A549 (cell line): ENCODE measurements around the gene METTL14. TPM values are rescaled to one million over a fixed set of nuclear protein-coding genes. Genes with fewer than 3 reads are reported as not detected.
"Not testable (repeated sequence)": the region's sequence is repeated elsewhere in the genome, so short reads cannot be mapped to it uniquely, and the experiment has no call there.

ENCODE experiments used
- ATAC-seq, 2 experiments: fragments of 200-7000 bp in 1 of 2; fragments of >200 bp in 1 of 2; cut with Nextera tagmentation in 1 of 2; cut with Tn5 transposase in 1 of 2; 3 replicates each; pipeline versions ENCODE4 v1.8.0 to v1.9.1; 2018 to 2020; ENCODE audit warnings: mild to moderate bottlenecking in 1 of 2, moderate library complexity in 1 of 2
- CTCF ChIA-PET: fragments of 300-600 bp; sonication (Branson Sonifier 250); formaldehyde crosslinking; extraction: SDS; loops from one replicate; lab custom pipeline; 2021; ENCODE audit warnings: antibody characterized with exemption, inconsistent platforms; lab: Yijun Ruan, JAX
- POLR2A ChIA-PET: fragments of 350-600 bp; formaldehyde crosslinking; extraction: SDS; loops from one replicate; lab custom pipeline; 2021; ENCODE audit warnings: antibody characterized with exemption, inconsistent platforms; lab: Yijun Ruan, JAX
- DNase-seq, 2 experiments: peaks; one replicate each; pipeline versions ENCODE4 v3.0.0 to v3.0.0-alpha.2; 2011 to 2016; ENCODE audit warnings: low read depth in 1 of 2, low spot score in 1 of 2
- FAIRE-seq: peaks from 2 replicates; lab custom pipeline; 2011; peaks lifted over from hg19 to GRCh38; lab: Jason Lieb, UNC
- H3K27ac ChIP-seq, 2 experiments: fragments of >200 bp; sonication (Bioruptor Twin); formaldehyde crosslinking; 3 replicates each; pipeline ENCODE4 v1.5.1; 2016 to 2017
- H3K4me1 ChIP-seq: fragments of >200 bp; sonication (Bioruptor Twin); formaldehyde crosslinking; 3 replicates; pipeline ENCODE4 v1.6.1; 2016
- H3K4me2 ChIP-seq: fragments of >200 bp; sonication (Bioruptor Twin); formaldehyde crosslinking; 3 replicates; pipeline ENCODE4 v1.6.1; 2016
- H3K4me3 ChIP-seq: fragments of >200 bp; sonication (Bioruptor Twin); formaldehyde crosslinking; 3 replicates; pipeline ENCODE4 v1.5.1; 2016
- H3K9me3 ChIP-seq: fragments of >200 bp; sonication (Bioruptor Twin); formaldehyde crosslinking; 3 replicates; pipeline ENCODE4 v1.6.1; 2016
- CBX8 ChIP-seq: fragments of 200-600 bp; sonication (generic); IDR thresholded peaks from 2 replicates; pipeline ENCODE4 v1.6.1; 2016
- CEBPB ChIP-seq, 2 experiments: fragments of >200 bp in 1 of 2; sonication (Bioruptor Twin) in 1 of 2; formaldehyde crosslinking in 1 of 2; IDR thresholded peaks; 2 replicates each; pipeline ENCODE4 v1.6.1; 2012 to 2016
- CHD4 ChIP-seq: fragments of 200-600 bp; sonication (generic); IDR thresholded peaks from 2 replicates; pipeline ENCODE4 v1.6.1; 2016; ENCODE audit warnings: antibody characterized with exemption, mild to moderate bottlenecking, borderline replicate concordance
- HDAC2 ChIP-seq: fragments of 200-600 bp; sonication (generic); IDR thresholded peaks from 2 replicates; pipeline ENCODE4 v1.6.1; 2016
- JUN ChIP-seq, 2 experiments: fragments of >200 bp; sonication (Bioruptor Twin); formaldehyde crosslinking; IDR thresholded peaks; 2 replicates in 1 of 2; 3 replicates in 1 of 2; pipeline ENCODE4 v1.6.1; 2016 to 2017
- KDM1A ChIP-seq: fragments of 200-600 bp; sonication (generic); IDR thresholded peaks from 2 replicates; pipeline ENCODE4 v1.6.1; 2016; ENCODE audit warnings: low read depth, mild to moderate bottlenecking
- MAX ChIP-seq: IDR thresholded peaks from 2 replicates; pipeline ENCODE4 v1.6.1; 2012
- NFE2L2 ChIP-seq: fragments of 150-350 bp; conservative IDR thresholded peaks from 2 replicates; pipeline ENCODE4 v1.6.1; 2014; ENCODE audit warnings: low read length
- NPAS2 ChIP-seq: fragments of 250-450 bp; sonication (Bioruptor Pico); IDR thresholded peaks from 2 replicates; pipeline ENCODE4 v1.8.0; 2022; ENCODE audit warnings: mild to moderate bottlenecking, moderate library complexity, borderline replicate concordance
- PBX3 ChIP-seq: IDR thresholded peaks from 2 replicates; pipeline ENCODE4 v1.6.1; 2012
- PHF8 ChIP-seq: fragments of 200-600 bp; sonication (generic); IDR thresholded peaks from 2 replicates; pipeline ENCODE4 v1.6.1; 2016; ENCODE audit warnings: low read depth, mild to moderate bottlenecking, antibody characterized with exemption, moderate library complexity, borderline replicate concordance
- RAD21 ChIP-seq, 2 experiments: fragments of >200 bp in 1 of 2; sonication (Bioruptor Twin) in 1 of 2; formaldehyde crosslinking in 1 of 2; IDR thresholded peaks in 1 of 2; conservative IDR thresholded peaks in 1 of 2; 2 replicates in 1 of 2; 3 replicates in 1 of 2; pipeline ENCODE4 v1.6.1; 2012 to 2018; ENCODE audit warnings: inconsistent platforms in 1 of 2
- RCOR1 ChIP-seq: fragments of 150-350 bp; IDR thresholded peaks from 2 replicates; pipeline ENCODE4 v1.6.1; 2014; ENCODE audit warnings: antibody characterized with exemption, low read length, low read depth
- ZNF302 ChIP-seq: fragments of 250-450 bp; sonication (Bioruptor Pico); IDR thresholded peaks from 2 replicates; pipeline ENCODE4 v1.9.0; 2021; ENCODE audit warnings: inconsistent platforms, mild to moderate bottlenecking, moderate library complexity
- WGBS: methylation state at CpG from one replicate; pipeline ENCODE4 v1.1.6; 2017; ENCODE audit errors: missing lambda C conversion rate; 5-methylcytosine and 5-hydroxymethylcytosine counted together
- polyA minus RNA-seq: library from RNA; depleted of rRNA, polyadenylated mRNA; stranded (reverse); fragments of >200 nt; gene quantifications from 2 replicates; pipeline ENCODE4 v1.2.3, GENCODE V29; 2011; rRNA and poly(A)+ RNA removed
- polyA plus RNA-seq, 4 experiments: library from polyadenylated mRNA; depleted of rRNA in 3 of 4; stranded (reverse); fragments of >200 nt; fragmentation: RNase III in 1 of 4; extraction: RNeasy Plus Mini Kit Qiagen cat#74134 plus additional on column Dnase treatment in 1 of 4; gene quantifications; 2 replicates in 3 of 4; 3 replicates in 1 of 4; pipeline ENCODE4 v1.2.3, GENCODE V29; 2011 to 2017
- TF ChIP-seq, protein P1 (sequence below): fragments of >200 bp; sonication (Bioruptor Twin); formaldehyde crosslinking; IDR thresholded peaks from 3 replicates; pipeline ENCODE4 v1.6.1; 2016
- TF ChIP-seq, protein P2 (sequence below): fragments of 450-650 bp; IDR thresholded peaks from 2 replicates; pipeline ENCODE4 v1.6.1; 2014; ENCODE audit warnings: antibody characterized with exemption
- TF ChIP-seq, protein P3 (sequence below): IDR thresholded peaks from 2 replicates; pipeline ENCODE4 v1.6.1; 2012; ENCODE audit warnings: low read depth, borderline replicate concordance

METTL14 gene
- 22.2 and 25.2 TPM in 2 replicates for polyA plus RNA-seq (2011; rRNA removed)
- polyA plus RNA-seq (2012; cell fraction: cytosol; rRNA removed), result 4.8 and 5.7 TPM in 2 replicates
- polyA plus RNA-seq (2012; cell fraction: nucleus; rRNA removed), result 2.9 and 4.1 TPM in 2 replicates
- polyA plus RNA-seq (2017; fragmentation: RNase III; extraction: RNeasy Plus Mini Kit Qiagen cat#74134 plus additional on column Dnase treatment), result 17.3 to 20.9 TPM (median 19.8 TPM) in 3 replicates
- polyA minus RNA-seq, result 2.8 and 5.0 TPM in 2 replicates

DNA sequence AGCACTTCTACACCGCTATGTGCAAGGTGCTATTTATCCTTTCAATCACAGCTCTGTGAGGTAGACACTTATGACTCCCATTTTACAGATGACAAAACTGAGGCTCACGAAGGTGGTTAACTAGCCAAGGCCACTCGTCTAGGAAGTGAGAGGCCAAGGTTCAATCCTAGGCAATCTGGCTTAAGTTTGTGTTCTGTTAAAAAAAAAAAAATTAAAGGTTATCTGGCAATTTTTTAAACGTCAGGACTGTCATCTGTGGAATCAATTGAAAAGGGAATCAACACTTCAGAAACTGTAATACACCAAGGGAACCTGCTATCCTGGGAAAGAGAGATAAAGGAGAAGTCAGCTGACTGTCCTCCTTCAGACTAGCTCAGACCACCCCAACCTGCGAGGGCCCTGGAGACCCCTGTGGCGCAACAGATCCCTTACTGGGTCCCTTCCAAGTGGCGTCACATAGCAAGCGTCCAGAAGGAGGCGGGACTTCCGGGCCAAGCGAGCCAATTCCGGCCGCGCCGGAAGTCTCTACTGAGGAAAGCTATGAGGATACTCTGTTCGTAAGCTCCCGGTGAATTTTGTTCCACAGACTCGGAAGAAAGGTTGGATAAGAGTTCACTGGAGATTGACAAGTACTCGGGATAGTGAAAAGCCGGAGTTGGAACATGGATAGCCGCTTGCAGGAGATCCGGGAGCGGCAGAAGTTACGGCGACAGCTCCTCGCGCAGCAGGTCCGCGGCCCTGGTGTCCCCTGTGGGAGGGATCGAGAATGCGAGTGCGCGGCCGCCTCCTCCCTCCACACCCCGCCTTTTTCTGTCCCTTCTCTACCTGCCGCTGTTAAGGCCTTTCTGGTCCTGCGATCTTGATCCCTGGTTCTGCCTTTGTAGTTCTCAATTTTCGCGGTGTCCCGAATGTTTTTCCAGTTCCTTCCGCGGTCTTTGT lies at the start of gene METTL14:
TSS of gene METTL14 (plus strand) at position 520 of the 939 bp plus-strand sequence. CDS start at position 663, 143 bp downstream.
- POLR2A ChIA-PET, result interaction anchor here (0.7 to 1.0 kb wide), 4 partner anchors 9 to 151 kb away, joined by 3 to 4 read pairs (median 4); partner anchors contain the start of gene SEC24D

GRCh38 chr4:118636126-118636525 lies 49.1 kb upstream of the METTL14 start:
- CTCF ChIA-PET, H3K27ac ChIP-seq, FAIRE-seq, H3K4me3 ChIP-seq, H3K4me1 ChIP-seq, H3K4me2 ChIP-seq, POLR2A ChIA-PET, ATAC-seq, H3K9me3 ChIP-seq, DNase-seq: not testable (repeated sequence)
- WGBS, result 100% methylated on average over 3 of the region's 9 CpGs

More for the DNA sequence above, at the start of gene METTL14:
- WGBS, result 2% methylated on average over 40 of the region's 42 CpGs
- CTCF ChIA-PET, result interaction anchor here (0.6 to 1.0 kb wide), 6 partner anchors 9 to 809 kb away, joined by 3 to 5 read pairs (median 3); no protein-coding TSS in a partner anchor
- peak; percentile 98 to 99 for ATAC-seq
- Histone ChIP-seq H3K4me3 (peak within 1 kb of the TSS; percentile 62), H3K4me2 (peak within 1 kb of the TSS; percentile 85), H3K27ac (peak within 1 kb of the TSS; percentile 76 to 98), H3K4me1 (peaks cover 6% of the 10 kb centered on the region; the same call in 2 of the 3 replicates), H3K9me3 (no peaks in the 10 kb centered on the region)
- peak; percentile 60 to 89 for DNase-seq
- TF ChIP-seq, protein P1, sequence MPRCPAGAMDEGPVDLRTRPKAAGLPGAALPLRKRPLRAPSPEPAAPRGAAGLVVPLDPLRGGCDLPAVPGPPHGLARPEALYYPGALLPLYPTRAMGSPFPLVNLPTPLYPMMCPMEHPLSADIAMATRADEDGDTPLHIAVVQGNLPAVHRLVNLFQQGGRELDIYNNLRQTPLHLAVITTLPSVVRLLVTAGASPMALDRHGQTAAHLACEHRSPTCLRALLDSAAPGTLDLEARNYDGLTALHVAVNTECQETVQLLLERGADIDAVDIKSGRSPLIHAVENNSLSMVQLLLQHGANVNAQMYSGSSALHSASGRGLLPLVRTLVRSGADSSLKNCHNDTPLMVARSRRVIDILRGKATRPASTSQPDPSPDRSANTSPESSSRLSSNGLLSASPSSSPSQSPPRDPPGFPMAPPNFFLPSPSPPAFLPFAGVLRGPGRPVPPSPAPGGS, result 0 out of 3 replicates have a peak, but pooled peaks have one; percentile 66
- peak; percentile 48 to 82; a peak in 3 of 5 replicates for TF ChIP-seq JUN (IDR thresholded peaks at IDR 0.05)
- TF ChIP-seq NPAS2 (CRISPR knock-in tag), result no peak
- no peak for TF ChIP-seq RCOR1
- no peak for TF ChIP-seq ZNF302 (CRISPR knock-in tag)
- TF ChIP-seq RAD21 (conservative IDR thresholded peaks at IDR 0.05 in 1 of 2, IDR thresholded peaks at IDR 0.05 in 1 of 2), result no peak
- TF ChIP-seq, protein P2, sequence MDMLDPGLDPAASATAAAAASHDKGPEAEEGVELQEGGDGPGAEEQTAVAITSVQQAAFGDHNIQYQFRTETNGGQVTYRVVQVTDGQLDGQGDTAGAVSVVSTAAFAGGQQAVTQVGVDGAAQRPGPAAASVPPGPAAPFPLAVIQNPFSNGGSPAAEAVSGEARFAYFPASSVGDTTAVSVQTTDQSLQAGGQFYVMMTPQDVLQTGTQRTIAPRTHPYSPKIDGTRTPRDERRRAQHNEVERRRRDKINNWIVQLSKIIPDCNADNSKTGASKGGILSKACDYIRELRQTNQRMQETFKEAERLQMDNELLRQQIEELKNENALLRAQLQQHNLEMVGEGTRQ, result no peak
- TF ChIP-seq HDAC2, result peak; percentile 96
- TF ChIP-seq, protein P3, sequence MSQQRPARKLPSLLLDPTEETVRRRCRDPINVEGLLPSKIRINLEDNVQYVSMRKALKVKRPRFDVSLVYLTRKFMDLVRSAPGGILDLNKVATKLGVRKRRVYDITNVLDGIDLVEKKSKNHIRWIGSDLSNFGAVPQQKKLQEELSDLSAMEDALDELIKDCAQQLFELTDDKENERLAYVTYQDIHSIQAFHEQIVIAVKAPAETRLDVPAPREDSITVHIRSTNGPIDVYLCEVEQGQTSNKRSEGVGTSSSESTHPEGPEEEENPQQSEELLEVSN, result no peak
- TF ChIP-seq CBX8, result no peak
- no peak for TF ChIP-seq NFE2L2
- TF ChIP-seq PHF8, result peak; percentile 70; the same call in 1 of the 2 replicates
- TF ChIP-seq CEBPB (IDR thresholded peaks at IDR 0.05), result peak; percentile 54 to 77; a peak in 3 of 4 replicates
- peak; percentile 96 for TF ChIP-seq KDM1A
- no peak for TF ChIP-seq PBX3
- TF ChIP-seq CHD4, result peak; percentile 100
- peak; percentile 29; the same call in 1 of the 2 replicates for TF ChIP-seq MAX
- no peak for FAIRE-seq
